Mesenchymal stem cell (in vitro differentiated cells and primary cell): ENCODE data around the gene HEG1.

Experiments
- DNase-seq: peaks from one replicate; pipeline ENCODE4 v3.0.0-alpha.2; 2013
- H2AFZ ChIP-seq: one replicate; pipeline ENCODE4 v1.6.1; 2013; ENCODE audit warnings: low read depth, mild to moderate bottlenecking, control low read depth, inconsistent platforms, low read length, moderate library complexity
- H2AK5ac ChIP-seq: 2 replicates; pipeline ENCODE4 v1.6.1; 2013; ENCODE audit warnings: low read length, moderate library complexity, mild to moderate bottlenecking, inconsistent platforms; ENCODE audit not compliant: severe bottlenecking
- H2BK120ac ChIP-seq: one replicate; pipeline ENCODE4 v1.6.1; 2013; ENCODE audit warnings: low read depth, mild to moderate bottlenecking, inconsistent platforms, low read length, moderate library complexity
- H2BK12ac ChIP-seq, 2 experiments: one replicate each; pipeline ENCODE4 v1.6.1; 2013; ENCODE audit warnings: inconsistent platforms in 2 of 2, low read length in 2 of 2, mild to moderate bottlenecking in 2 of 2, moderate library complexity in 2 of 2, control low read depth in 1 of 2
- H2BK15ac ChIP-seq: one replicate; pipeline ENCODE4 v1.6.1; 2013; ENCODE audit warnings: mild to moderate bottlenecking, low read depth, inconsistent platforms; ENCODE audit not compliant: poor library complexity, severe bottlenecking
- H2BK5ac ChIP-seq: 2 replicates; pipeline ENCODE4 v1.6.1; 2013; ENCODE audit warnings: low read depth, mild to moderate bottlenecking, low read length, control low read depth, inconsistent platforms; ENCODE audit not compliant: poor library complexity, severe bottlenecking
- H3K14ac ChIP-seq, 2 experiments: one replicate each; pipeline ENCODE4 v1.6.1; 2013; ENCODE audit warnings: inconsistent platforms in 2 of 2, low read length in 2 of 2, control low read depth in 1 of 2, mild to moderate bottlenecking in 1 of 2, moderate library complexity in 1 of 2
- H3K18ac ChIP-seq, 2 experiments: one replicate each; pipeline ENCODE4 v1.6.1; 2013; ENCODE audit warnings: inconsistent platforms in 2 of 2, low read length in 2 of 2, control low read depth in 1 of 2, low read depth in 1 of 2, mild to moderate bottlenecking in 1 of 2
- H3K23ac ChIP-seq, 2 experiments: one replicate each; pipeline ENCODE4 v1.6.1; 2013; ENCODE audit warnings: inconsistent platforms in 2 of 2, low read length in 2 of 2, mild to moderate bottlenecking in 2 of 2, moderate library complexity in 2 of 2, control low read depth in 1 of 2
- H3K27ac ChIP-seq: 2 replicates; pipeline ENCODE4 v1.5.1; 2013; ENCODE audit warnings: mild to moderate bottlenecking, moderate library complexity, low read length, control low read depth, inconsistent platforms; ENCODE audit not compliant: poor library complexity, severe bottlenecking
- H3K27me3 ChIP-seq, 2 experiments: 2 replicates each; pipeline versions ENCODE4 v1.6.1 to v1.7.0; 2013; ENCODE audit warnings: low read length in 2 of 2, mild to moderate bottlenecking in 2 of 2, moderate library complexity in 2 of 2, control low read depth in 1 of 2, inconsistent platforms in 1 of 2; ENCODE audit not compliant: control insufficient read depth in 1 of 2, insufficient read depth in 1 of 2
- H3K36me3 ChIP-seq, 2 experiments: 2 replicates each; pipeline versions ENCODE4 v1.6.1 to v1.7.0; 2013; ENCODE audit warnings: low read length in 2 of 2, control low read depth in 1 of 2, inconsistent platforms in 1 of 2, low read depth in 1 of 2, mild to moderate bottlenecking in 1 of 2; ENCODE audit not compliant: insufficient read depth in 2 of 2, control insufficient read depth in 1 of 2
- H3K4ac ChIP-seq, 2 experiments: one replicate each; pipeline ENCODE4 v1.6.1; 2013; ENCODE audit warnings: inconsistent platforms in 2 of 2, low read length in 2 of 2, mild to moderate bottlenecking in 2 of 2, moderate library complexity in 2 of 2, control low read depth in 1 of 2, low read depth in 1 of 2
- H3K4me1 ChIP-seq: 2 replicates; pipeline ENCODE4 v1.6.1; 2013; ENCODE audit warnings: low read depth, low read length, control low read depth; ENCODE audit not compliant: control insufficient read depth, insufficient read depth
- H3K4me2 ChIP-seq: 2 replicates; pipeline ENCODE4 v1.6.1; 2013; ENCODE audit warnings: low read length, mild to moderate bottlenecking, inconsistent platforms; ENCODE audit not compliant: poor library complexity, severe bottlenecking
- H3K4me3 ChIP-seq, 2 experiments: 2 replicates each; pipeline versions ENCODE4 v1.5.1 to v1.7.0; 2013; ENCODE audit warnings: low read length in 2 of 2, mild to moderate bottlenecking in 2 of 2, control low read depth in 1 of 2, low read depth in 1 of 2; ENCODE audit not compliant: insufficient read depth in 1 of 2
- H3K79me1 ChIP-seq: replicated peaks from 2 replicates; pipeline ENCODE4 v1.6.1; 2013; ENCODE audit warnings: mild to moderate bottlenecking, control low read depth, low read length, inconsistent platforms; ENCODE audit not compliant: poor library complexity, severe bottlenecking
- H3K9ac ChIP-seq: 2 replicates; pipeline ENCODE4 v1.7.0; 2013; ENCODE audit warnings: mild to moderate bottlenecking, low read length, moderate library complexity
- H3K9me3 ChIP-seq: 2 replicates; pipeline ENCODE4 v1.7.0; 2013; ENCODE audit warnings: mild to moderate bottlenecking, low read length; ENCODE audit not compliant: control insufficient read depth
- H4K8ac ChIP-seq: one replicate; pipeline ENCODE4 v1.6.1; 2013; ENCODE audit warnings: inconsistent platforms, mild to moderate bottlenecking, low read length, moderate library complexity
- H4K91ac ChIP-seq: one replicate; pipeline ENCODE4 v1.6.1; 2013; ENCODE audit warnings: mild to moderate bottlenecking, low read length, inconsistent platforms
- WGBS: methylation state at CpG from one replicate; pipeline ENCODE4 v1.1.7; 2013; ENCODE audit warnings: mixed read lengths; 5-methylcytosine and 5-hydroxymethylcytosine counted together

The HEG1 gene

DNA sequence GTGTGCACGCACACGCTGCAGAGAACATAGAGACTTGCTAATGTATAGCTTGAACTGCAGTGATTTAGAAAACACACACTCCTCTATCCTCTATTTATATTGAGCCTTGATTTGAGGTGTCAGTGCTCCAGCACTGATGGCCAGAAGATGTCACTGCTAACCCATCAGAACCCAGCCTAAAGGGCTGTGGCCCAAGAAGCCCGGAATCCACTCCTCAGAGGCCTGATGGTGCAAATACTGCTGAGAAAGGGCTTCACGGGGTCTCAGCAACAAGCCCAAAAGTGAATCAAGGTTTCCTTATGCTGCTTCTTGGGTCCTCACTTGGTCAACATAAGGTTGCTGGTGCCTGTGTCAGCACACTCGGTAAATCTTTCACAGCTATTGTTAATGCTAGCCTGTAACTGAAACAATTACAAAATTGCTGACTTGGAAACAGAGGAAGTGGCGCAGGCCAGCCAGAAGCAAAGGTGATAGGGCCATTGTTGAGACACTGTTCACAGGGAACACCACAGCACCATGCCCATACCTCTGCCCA lies 60.3 kb downstream of the HEG1 start:
- no peak overlapping the region for H2BK15ac ChIP-seq
- H3K4me3 ChIP-seq = no peak overlapping the region
- H4K91ac ChIP-seq = no peak overlapping the region
- peak; percentile 66 for DNase-seq
- H2BK120ac ChIP-seq = no peak overlapping the region
- no peak overlapping the region for H2AK5ac ChIP-seq
- no peak overlapping the region for H2BK5ac ChIP-seq
- no peak overlapping the region for H3K18ac ChIP-seq
- no peak overlapping the region for H2AFZ ChIP-seq
- peaks cover 12% of the 10 kb centered on the region for H3K79me1 ChIP-seq
- H3K36me3 ChIP-seq = peaks cover 69 to 90% of the 10 kb centered on the region in 2 experiments
- H3K4me1 ChIP-seq = peaks cover 12% of the 10 kb centered on the region
- no peak overlapping the region for H2BK12ac ChIP-seq
- no peak overlapping the region for H4K8ac ChIP-seq
- 85% methylated on average over 6 of the region's 6 CpGs for WGBS
- H3K23ac ChIP-seq = no peak overlapping the region
- H3K9me3 ChIP-seq = no peaks in the 10 kb centered on the region
- no peaks in the 10 kb centered on the region for H3K27me3 ChIP-seq
- H3K27ac ChIP-seq = no peak overlapping the region
- no peak overlapping the region for H3K4ac ChIP-seq
- peak overlapping the region; percentile 30 for H3K9ac ChIP-seq
- H3K14ac ChIP-seq = no peak overlapping the region
- no peak overlapping the region for H3K4me2 ChIP-seq

DNA sequence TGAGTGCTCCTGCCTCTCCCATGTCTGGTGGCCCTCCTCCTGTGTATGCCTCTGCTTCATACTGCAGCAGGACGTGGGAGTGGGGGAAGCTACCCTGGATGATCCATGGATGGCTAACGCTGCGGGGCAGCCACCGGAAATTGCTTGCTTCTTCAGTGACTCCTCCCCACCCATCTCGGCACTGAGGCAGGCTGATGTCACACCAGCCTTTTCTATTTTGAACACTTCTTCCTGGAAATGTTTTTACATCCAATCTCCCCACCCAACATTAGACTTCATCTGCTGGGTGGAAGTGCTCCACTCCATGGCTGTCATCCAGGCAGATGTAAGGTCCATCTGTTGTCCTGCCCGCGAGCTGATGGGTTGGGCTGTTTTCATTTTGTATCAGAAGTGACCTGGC lies 62.3 kb downstream of the HEG1 start:
- Histone ChIP-seq H4K8ac (no peak overlapping the region), H2BK5ac (no peak overlapping the region), H3K4ac (no peak overlapping the region), H3K79me1 (peaks cover 12% of the 10 kb centered on the region), H3K18ac (no peak overlapping the region), H3K36me3 (peaks cover 68 to 90% of the 10 kb centered on the region in 2 experiments), H3K23ac (no peak overlapping the region), H3K4me3 (peak overlapping the region in 1 of 2 experiments; percentile 18), H2BK120ac (no peak overlapping the region), H3K27me3 (no peaks in the 10 kb centered on the region), H3K14ac (no peak overlapping the region), H3K9me3 (no peaks in the 10 kb centered on the region), H2AFZ (no peak overlapping the region), H2BK15ac (no peak overlapping the region), H2AK5ac (no peak overlapping the region), H3K4me2 (no peak overlapping the region), H2BK12ac (no peak overlapping the region), H3K9ac (peak overlapping the region; percentile 61), H3K4me1 (peaks cover 12% of the 10 kb centered on the region), H4K91ac (no peak overlapping the region), H3K27ac (no peak overlapping the region)
- WGBS = 95% methylated on average over 7 of the region's 7 CpGs
- DNase-seq = no peak

DNA sequence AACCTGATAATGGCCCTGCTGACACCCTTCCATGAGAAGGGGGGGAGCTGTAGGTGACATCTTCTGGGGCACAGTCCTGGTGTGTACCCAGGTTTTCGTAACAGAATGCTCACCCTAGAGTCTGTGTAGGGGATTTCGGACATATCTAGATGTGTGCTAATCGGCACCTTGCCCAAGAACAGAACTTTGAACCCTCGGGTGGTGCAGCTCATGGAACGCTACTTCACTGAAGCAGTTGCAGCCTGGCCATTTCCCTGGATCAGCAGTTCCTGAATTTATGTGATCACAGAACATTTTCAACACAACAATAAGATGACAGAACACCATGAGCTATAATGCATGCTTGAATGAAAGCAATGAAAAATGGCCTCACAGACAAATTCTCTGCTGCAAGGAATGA lies 63.8 kb downstream of the HEG1 start:
- H3K9ac ChIP-seq = no peak overlapping the region
- no peak overlapping the region for H4K8ac ChIP-seq
- H3K4me1 ChIP-seq = peaks cover 12% of the 10 kb centered on the region
- no peaks in the 10 kb centered on the region for H3K9me3 ChIP-seq
- 100% methylated on average over 5 of the region's 5 CpGs for WGBS
- no peak overlapping the region for H2AFZ ChIP-seq
- no peak for DNase-seq
- no peak overlapping the region for H4K91ac ChIP-seq
- H3K4me2 ChIP-seq = no peak overlapping the region
- no peak overlapping the region for H2BK120ac ChIP-seq
- peaks cover 60 to 85% of the 10 kb centered on the region in 2 experiments for H3K36me3 ChIP-seq
- no peak overlapping the region for H2BK15ac ChIP-seq
- no peak overlapping the region for H2AK5ac ChIP-seq
- no peak overlapping the region for H3K14ac ChIP-seq
- peaks cover 8% of the 10 kb centered on the region for H3K79me1 ChIP-seq
- no peak overlapping the region for H3K23ac ChIP-seq
- no peak overlapping the region for H3K4ac ChIP-seq
- no peak overlapping the region for H3K4me3 ChIP-seq
- no peak overlapping the region for H2BK12ac ChIP-seq
- H3K18ac ChIP-seq = no peak overlapping the region
- H2BK5ac ChIP-seq = no peak overlapping the region
- H3K27ac ChIP-seq = no peak overlapping the region
- H3K27me3 ChIP-seq = no peaks in the 10 kb centered on the region

DNA sequence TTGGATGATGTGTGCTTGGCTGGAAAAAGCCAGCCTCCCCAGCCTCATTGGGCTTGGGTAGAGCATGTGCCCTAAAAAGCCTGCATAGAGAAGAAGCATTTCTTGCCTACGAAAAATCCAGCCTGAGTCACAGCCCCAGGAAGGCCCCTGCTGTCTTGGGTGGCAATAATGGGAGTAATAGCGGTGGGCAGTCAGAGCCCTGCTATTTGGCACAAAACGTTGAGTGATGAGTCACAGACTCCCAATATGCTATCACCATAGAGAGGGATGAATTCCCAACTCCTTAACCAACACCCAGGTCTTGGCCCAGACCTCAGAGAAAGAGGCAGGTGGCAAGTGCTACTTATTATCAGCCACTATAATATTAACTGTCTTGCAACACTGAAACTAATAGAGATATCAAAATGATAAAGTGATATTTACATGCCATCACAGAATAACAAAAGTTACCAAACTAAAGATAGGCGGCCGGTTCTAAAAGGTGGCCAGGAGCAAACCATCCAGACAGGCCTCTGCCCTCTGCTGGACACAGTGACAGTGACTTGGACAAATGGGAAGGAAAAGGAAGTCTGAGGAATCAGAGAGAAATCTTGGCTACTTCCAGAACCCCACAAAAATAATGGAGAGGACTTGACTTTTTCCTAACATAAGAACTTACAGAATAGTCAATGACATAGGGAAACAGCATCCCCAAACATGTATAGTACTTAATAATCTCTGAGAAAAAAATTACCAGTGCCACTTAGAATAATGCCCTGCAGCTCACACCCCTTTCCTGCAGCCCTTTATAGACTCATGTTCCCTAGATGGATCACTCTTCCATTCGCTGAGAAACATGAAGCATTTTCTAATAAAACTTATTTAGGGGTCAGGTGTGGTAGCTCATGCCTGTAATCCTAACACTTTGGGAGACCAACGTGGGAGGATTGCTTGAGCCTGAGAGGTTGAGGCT lies 69.3 kb downstream of the HEG1 start:
- no peak overlapping the region for H2AK5ac ChIP-seq
- no peak overlapping the region for H3K4me2 ChIP-seq
- H3K14ac ChIP-seq = no peak overlapping the region
- peak overlapping the region in 1 of 2 experiments; percentile 55 for H3K4ac ChIP-seq
- H3K27me3 ChIP-seq = no peaks in the 10 kb centered on the region
- H2BK12ac ChIP-seq = no peak overlapping the region
- peaks cover 31 to 75% of the 10 kb centered on the region in 2 experiments for H3K36me3 ChIP-seq
- H2BK5ac ChIP-seq = no peak overlapping the region
- DNase-seq = peak; percentile 91
- no peak overlapping the region for H2BK120ac ChIP-seq
- peaks cover 10% of the 10 kb centered on the region for H3K4me1 ChIP-seq
- no peaks in the 10 kb centered on the region for H3K9me3 ChIP-seq
- H3K27ac ChIP-seq = peak overlapping the region; percentile 92
- peak overlapping the region; percentile 35 for H2BK15ac ChIP-seq
- WGBS = 59% methylated on average over 3 of the region's 7 CpGs
- H3K23ac ChIP-seq = no peak overlapping the region
- H3K4me3 ChIP-seq = no peak overlapping the region
- peak overlapping the region; percentile 76 for H3K9ac ChIP-seq
- no peak overlapping the region for H4K91ac ChIP-seq
- H4K8ac ChIP-seq = peak overlapping the region; percentile 19
- H2AFZ ChIP-seq = no peak overlapping the region
- no peak overlapping the region for H3K18ac ChIP-seq
- H3K79me1 ChIP-seq = peaks cover 5% of the 10 kb centered on the region
